ENCODE measurements around the gene CAP1. TPM values are rescaled to one million over a fixed set of nuclear protein-coding genes. Genes with fewer than 3 reads are reported as not detected.

Gene CAP1
- polyA plus RNA-seq, 1 of the 3 experiments (the other 2 are of a cell fraction), result 244 TPM

- H3K79me2 ChIP-seq (ENCODE audit: insufficient read depth), result peaks cover 100% of the 10 kb centered on the region
- H3K27me3 ChIP-seq (ENCODE audit: insufficient read depth), result no peaks in the 10 kb centered on the region
- POLR2A ChIA-PET, result no interaction called here
- no peak for DNase-seq
- TF ChIP-seq POLR2AphosphoS5 (IDR thresholded peaks at IDR 0.05; ENCODE audit: low read depth, low read length) (no peak), JUND (IDR thresholded peaks at IDR 0.05) (no peak), MEF2A (IDR thresholded peaks at IDR 0.05; ENCODE audit: borderline replicate concordance, low read depth) (no peak), NFIC (IDR thresholded peaks at IDR 0.05; ENCODE audit: borderline replicate concordance) (no peak), MXI1 (IDR thresholded peaks at IDR 0.05; ENCODE audit: low read depth, low read length) (no peak), TCF12 (IDR thresholded peaks at IDR 0.05) (no peak), FOXJ3 (CRISPR knock-in tag; IDR thresholded peaks at IDR 0.05) (no peak), SIN3A (IDR thresholded peaks at IDR 0.05; ENCODE audit: borderline replicate concordance, low read depth, low read length) (no peak)
- peaks cover 0 to 26% of the 10 kb centered on the region in 2 experiments; a peak in 3 of 4 replicates for H3K4me1 ChIP-seq (ENCODE audit: control insufficient read depth in 1 of 2, insufficient read depth in 2 of 2, low read depth in 1 of 2, low read length in 1 of 2)
- H3F3A ChIP-seq (replicated peaks; ENCODE audit: insufficient read depth), result peaks cover 25% of the 10 kb centered on the region
- H3K9me2 ChIP-seq, result no peaks in the 10 kb centered on the region
- H3K4me2 ChIP-seq, result no peak overlapping the region
- H3K4me3 ChIP-seq (ENCODE audit: low read depth in 2 of 2, low read length in 1 of 2), result no peak overlapping the region
- peak overlapping the region in 1 of 2 experiments; percentile 15; a peak in 2 of 4 replicates for H3K27ac ChIP-seq (ENCODE audit: low read depth in 2 of 2, low read length in 1 of 2)
- 92% methylated on average over 7 of the region's 7 CpGs for WGBS (ENCODE audit: low lambda C conversion rate)
- peaks cover 50 to 60% of the 10 kb centered on the region in 2 experiments for H3K36me3 ChIP-seq (replicated peaks in 1 of 2; ENCODE audit: control insufficient read depth in 1 of 2, insufficient read depth in 2 of 2, low read length in 1 of 2)
- CTCF ChIA-PET, result interaction anchor here (0.8 to 1.3 kb wide), 3 partner anchors 14 to 27 kb away, joined by 3 to 4 read pairs (median 3); no protein-coding TSS in a partner anchor
- H2AFZ ChIP-seq (ENCODE audit: low read depth), result no peak overlapping the region
- H3K9ac ChIP-seq, result no peak overlapping the region
- peaks cover 75% of the 10 kb centered on the region for H4K20me1 ChIP-seq (ENCODE audit: insufficient read depth)
- no peaks in the 10 kb centered on the region for H3K9me3 ChIP-seq
Observed at GRCh38 chr1:40058453-40059337, 18.2 kb downstream of the CAP1 start.

DNA sequence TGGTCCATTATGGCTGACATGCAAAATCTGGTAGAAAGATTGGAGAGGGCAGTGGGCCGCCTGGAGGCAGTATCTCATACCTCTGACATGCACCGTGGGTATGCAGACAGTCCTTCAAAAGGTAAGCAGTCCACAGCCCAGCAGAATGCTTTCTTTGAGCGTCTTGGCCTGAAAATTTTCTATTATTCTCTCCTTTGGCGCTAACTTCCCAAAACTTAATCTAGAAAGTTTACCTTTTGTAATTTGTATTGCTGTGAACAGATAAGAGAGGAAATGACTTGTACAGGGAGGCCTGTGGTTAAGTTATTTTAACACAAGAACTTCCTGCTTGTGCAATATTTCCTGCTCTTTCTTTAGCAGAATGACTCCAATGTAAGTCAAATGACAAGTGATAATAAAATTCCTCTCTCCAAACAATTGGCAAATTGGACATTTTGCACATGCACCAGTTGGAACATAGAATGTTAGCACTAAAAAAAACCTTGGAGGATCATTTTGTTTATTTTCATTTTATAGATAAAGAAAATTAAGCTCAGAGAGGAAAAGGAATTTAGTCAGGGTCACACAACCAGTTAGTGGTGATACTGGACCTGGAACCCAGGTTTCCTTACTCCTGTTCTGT lies 18.9 kb downstream of the CAP1 start:
- Histone ChIP-seq H3K9me3 (no peaks in the 10 kb centered on the region), H3K79me2 (ENCODE audit: insufficient read depth) (peaks cover 96% of the 10 kb centered on the region), H3K27ac (ENCODE audit: low read depth in 2 of 2, low read length in 1 of 2) (peak overlapping the region in 1 of 2 experiments; percentile 15; a peak in 1 of 4 replicates), H3F3A (replicated peaks; ENCODE audit: insufficient read depth) (peaks cover 25% of the 10 kb centered on the region), H3K27me3 (ENCODE audit: insufficient read depth) (no peaks in the 10 kb centered on the region), H3K36me3 (replicated peaks in 1 of 2; ENCODE audit: control insufficient read depth in 1 of 2, insufficient read depth in 2 of 2, low read length in 1 of 2) (peaks cover 58 to 68% of the 10 kb centered on the region in 2 experiments), H4K20me1 (ENCODE audit: insufficient read depth) (peaks cover 70% of the 10 kb centered on the region), H3K4me2 (no peak overlapping the region), H3K9me2 (no peaks in the 10 kb centered on the region), H3K4me1 (ENCODE audit: control insufficient read depth in 1 of 2, insufficient read depth in 2 of 2, low read depth in 1 of 2, low read length in 1 of 2) (peaks cover 0 to 26% of the 10 kb centered on the region in 2 experiments; a peak in 3 of 4 replicates), H2AFZ (ENCODE audit: low read depth) (no peak overlapping the region), H3K4me3 (ENCODE audit: low read depth in 2 of 2, low read length in 1 of 2) (no peak overlapping the region), H3K9ac (no peak overlapping the region)
- 90% methylated on average over 4 of the region's 4 CpGs for WGBS (ENCODE audit: low lambda C conversion rate)
- POLR2A ChIA-PET, result no interaction called here
- TF ChIP-seq, protein P1, sequence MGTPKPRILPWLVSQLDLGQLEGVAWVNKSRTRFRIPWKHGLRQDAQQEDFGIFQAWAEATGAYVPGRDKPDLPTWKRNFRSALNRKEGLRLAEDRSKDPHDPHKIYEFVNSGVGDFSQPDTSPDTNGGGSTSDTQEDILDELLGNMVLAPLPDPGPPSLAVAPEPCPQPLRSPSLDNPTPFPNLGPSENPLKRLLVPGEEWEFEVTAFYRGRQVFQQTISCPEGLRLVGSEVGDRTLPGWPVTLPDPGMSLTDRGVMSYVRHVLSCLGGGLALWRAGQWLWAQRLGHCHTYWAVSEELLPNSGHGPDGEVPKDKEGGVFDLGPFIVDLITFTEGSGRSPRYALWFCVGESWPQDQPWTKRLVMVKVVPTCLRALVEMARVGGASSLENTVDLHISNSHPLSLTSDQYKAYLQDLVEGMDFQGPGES (IDR thresholded peaks at IDR 0.05; ENCODE audit: low read depth, low read length), result no peak
- TF ChIP-seq SMC3 (IDR thresholded peaks at IDR 0.05; ENCODE audit: low read depth, low read length), result no peak
- no peak for DNase-seq
- CTCF ChIA-PET, result interaction anchor here (0.8 to 1.3 kb wide), 3 partner anchors 18 to 84 kb away, joined by 3 to 5 read pairs (median 4); no protein-coding TSS in a partner anchor

All from SK-N-SH (cell line).